HEK293T (cell line): Measurements from ENCODE around the gene ATP10A.

Source experiments
- CTCF ChIA-PET: fragments of 350-600 bp; formaldehyde crosslinking; extraction: SDS; loops from one replicate; lab custom pipeline; 2021; ENCODE audit warnings: antibody characterized with exemption, inconsistent platforms; lab: Yijun Ruan, JAX
- POLR2A ChIA-PET: fragments of 350-600 bp; formaldehyde crosslinking; extraction: SDS; loops from one replicate; lab custom pipeline; 2020; ENCODE audit warnings: antibody characterized with exemption, inconsistent platforms; lab: Yijun Ruan, JAX
- DNase-seq: peaks from one replicate; pipeline ENCODE4 v3.0.0; 2012; ENCODE audit warnings: mixed read lengths; ENCODE audit errors: extremely low spot score
- ARNT ChIP-seq: fragments of 450-650 bp; IDR thresholded peaks from 2 replicates; pipeline ENCODE4 v1.6.1; 2017; ENCODE audit warnings: mild to moderate bottlenecking
- BHLHE40 ChIP-seq: fragments of 450-650 bp; IDR thresholded peaks from 2 replicates; pipeline ENCODE4 v1.6.1; 2016; ENCODE audit warnings: mild to moderate bottlenecking, moderate library complexity, borderline replicate concordance
- CTBP1 ChIP-seq: fragments of 450-650 bp; IDR thresholded peaks from 2 replicates; pipeline ENCODE4 v1.6.1; 2016; ENCODE audit warnings: borderline replicate concordance
- ELF4 ChIP-seq: fragments of 450-650 bp; IDR thresholded peaks from 2 replicates; pipeline ENCODE4 v1.6.1; 2017; ENCODE audit warnings: antibody characterized with exemption
- FOXA1 ChIP-seq: fragments of 450-650 bp; IDR thresholded peaks from 2 replicates; pipeline ENCODE4 v1.6.1; 2016; ENCODE audit warnings: mild to moderate bottlenecking
- FOXK2 ChIP-seq: fragments of 450-650 bp; IDR thresholded peaks from 2 replicates; pipeline ENCODE4 v1.6.1; 2016; ENCODE audit warnings: mild to moderate bottlenecking
- FOXM1 ChIP-seq: fragments of 450-650 bp; IDR thresholded peaks from 2 replicates; pipeline ENCODE4 v1.6.1; 2017; ENCODE audit warnings: mild to moderate bottlenecking, borderline replicate concordance
- HDGF ChIP-seq: fragments of 450-650 bp; IDR thresholded peaks from 2 replicates; pipeline ENCODE4 v1.6.1; 2017; ENCODE audit warnings: antibody characterized with exemption, borderline replicate concordance
- L3MBTL2 ChIP-seq: fragments of 450-650 bp; conservative IDR thresholded peaks from 2 replicates; pipeline ENCODE4 v1.6.1; 2016; ENCODE audit warnings: mild to moderate bottlenecking
- LEF1 ChIP-seq: fragments of 450-650 bp; IDR thresholded peaks from 2 replicates; pipeline ENCODE4 v1.6.1; 2017; ENCODE audit warnings: mild to moderate bottlenecking, borderline replicate concordance
- NFRKB ChIP-seq: fragments of 450-650 bp; IDR thresholded peaks from 2 replicates; pipeline ENCODE4 v1.6.1; 2016; ENCODE audit warnings: mild to moderate bottlenecking, moderate library complexity
- SP1 ChIP-seq: fragments of 450-650 bp; IDR thresholded peaks from 2 replicates; pipeline ENCODE4 v1.6.1; 2017
- SUZ12 ChIP-seq: fragments of 450-650 bp; IDR thresholded peaks from 2 replicates; pipeline ENCODE4 v1.6.1; 2016; ENCODE audit warnings: mild to moderate bottlenecking
- TARDBP ChIP-seq: fragments of 450-650 bp; IDR thresholded peaks from 2 replicates; pipeline ENCODE4 v1.6.1; 2016
- ZNF384 ChIP-seq: fragments of 450-650 bp; IDR thresholded peaks from 2 replicates; pipeline ENCODE4 v1.6.1; 2016
- TF ChIP-seq, protein P1 (sequence below): fragments of 450-650 bp; IDR thresholded peaks from 2 replicates; pipeline ENCODE4 v1.6.1; 2016

Gene ATP10A

DNA sequence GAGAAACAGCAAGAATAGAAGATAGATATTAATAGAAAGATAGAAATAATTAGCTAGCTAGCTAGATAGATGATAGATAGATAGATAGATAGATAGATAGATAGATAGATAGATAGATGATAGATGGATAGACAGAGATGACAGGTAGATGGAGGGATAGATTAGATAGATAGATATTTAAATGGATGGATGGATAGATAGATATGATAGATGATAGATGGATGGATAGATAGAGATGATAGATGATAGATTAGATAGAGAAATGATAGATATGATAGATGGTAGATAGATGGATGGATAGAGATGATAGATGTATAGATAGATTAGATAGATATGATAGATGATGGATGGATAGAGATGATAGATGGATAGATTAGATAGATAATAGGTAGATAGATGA lies 8.3 kb upstream of the ATP10A start:
- POLR2A ChIA-PET, result no interaction called here
- CTCF ChIA-PET, result no interaction called here
- TF ChIP-seq SUZ12 (no peak), L3MBTL2 (no peak), BHLHE40 (no peak), FOXA1 (no peak), TARDBP (no peak), FOXM1 (no peak), NFRKB (no peak), LEF1 (no peak), CTBP1 (no peak), ZNF384 (no peak), SP1 (no peak), HDGF (no peak), FOXK2 (no peak)
- TF ChIP-seq, protein P1, sequence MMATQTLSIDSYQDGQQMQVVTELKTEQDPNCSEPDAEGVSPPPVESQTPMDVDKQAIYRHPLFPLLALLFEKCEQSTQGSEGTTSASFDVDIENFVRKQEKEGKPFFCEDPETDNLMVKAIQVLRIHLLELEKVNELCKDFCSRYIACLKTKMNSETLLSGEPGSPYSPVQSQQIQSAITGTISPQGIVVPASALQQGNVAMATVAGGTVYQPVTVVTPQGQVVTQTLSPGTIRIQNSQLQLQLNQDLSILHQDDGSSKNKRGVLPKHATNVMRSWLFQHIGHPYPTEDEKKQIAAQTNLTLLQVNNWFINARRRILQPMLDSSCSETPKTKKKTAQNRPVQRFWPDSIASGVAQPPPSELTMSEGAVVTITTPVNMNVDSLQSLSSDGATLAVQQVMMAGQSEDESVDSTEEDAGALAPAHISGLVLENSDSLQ, result no peak
- DNase-seq, result no peak

DNA sequence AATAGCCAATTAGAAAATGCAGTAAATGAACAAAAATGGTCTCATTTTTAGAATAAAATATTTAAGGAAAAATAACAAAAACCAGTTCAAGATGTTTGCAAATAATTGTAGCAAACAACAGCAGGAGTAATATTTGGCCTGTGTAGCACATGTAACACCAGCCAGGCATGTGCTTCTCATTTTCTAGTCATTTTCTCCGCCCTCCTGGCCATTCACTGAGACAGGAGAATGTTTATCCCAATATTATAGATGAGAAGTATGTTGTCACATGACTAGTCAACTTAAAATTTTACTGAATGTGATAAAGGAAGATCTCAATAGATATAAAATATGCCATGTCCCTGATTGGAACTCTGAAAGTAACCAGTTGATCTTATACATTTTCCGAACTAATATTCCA lies 7.8 kb upstream of the ATP10A start:
- CTCF ChIA-PET, result no interaction called here
- DNase-seq, result no peak
- TF ChIP-seq, protein P1, result no peak
- TF ChIP-seq SP1 (no peak), TARDBP (no peak), L3MBTL2 (no peak), BHLHE40 (no peak), NFRKB (no peak)
- POLR2A ChIA-PET, result no interaction called here

DNA sequence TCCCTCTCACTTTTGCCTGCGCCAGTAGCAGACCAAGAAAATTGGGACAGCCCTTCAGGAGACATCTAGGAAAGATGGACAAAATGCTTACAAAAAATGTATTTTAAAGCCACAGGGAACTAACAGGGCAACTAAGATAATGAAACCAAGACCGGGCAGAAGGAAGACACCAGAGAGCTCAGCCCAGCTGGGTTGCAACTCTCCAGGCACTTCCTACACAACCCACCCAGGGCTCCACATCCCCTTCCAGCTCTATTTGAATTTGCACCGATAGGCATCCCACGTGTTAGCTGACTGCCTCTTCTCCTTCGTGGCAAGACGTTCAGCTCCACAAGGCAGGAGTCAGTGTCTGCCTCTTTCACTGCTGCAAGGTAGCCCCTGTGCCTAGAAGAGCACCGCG lies 6.6 kb upstream of the ATP10A start:
- POLR2A ChIA-PET, result no interaction called here
- TF ChIP-seq CTBP1 (no peak), ARNT (no peak), BHLHE40 (no peak), TARDBP (no peak), SP1 (no peak), FOXK2 (no peak)
- CTCF ChIA-PET, result no interaction called here

DNA sequence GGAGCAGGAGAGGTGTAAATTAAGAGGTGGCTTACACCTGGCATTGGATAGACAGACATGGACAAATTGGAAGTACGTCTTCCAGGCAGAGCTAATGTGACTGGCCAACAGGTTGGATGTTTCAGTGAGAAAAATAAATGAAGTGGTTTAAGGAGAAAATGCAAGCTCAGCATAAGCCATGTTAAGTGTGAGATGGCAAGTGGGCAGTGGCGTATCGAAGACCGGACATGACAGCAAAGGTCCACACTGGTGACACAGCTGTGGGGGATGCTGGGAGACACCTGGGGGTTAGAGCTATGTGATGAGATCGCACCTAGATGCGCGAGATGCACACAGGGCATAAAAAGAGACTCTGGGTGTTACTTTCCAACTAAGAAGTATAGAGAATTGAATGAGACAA lies 3.7 kb upstream of the ATP10A start:
- POLR2A ChIA-PET, result no interaction called here
- no peak for DNase-seq
- CTCF ChIA-PET, result no interaction called here
- TF ChIP-seq ELF4, result no peak
- TF ChIP-seq, protein P1, result no peak
- TF ChIP-seq ARNT, result no peak
- TF ChIP-seq FOXK2, result no peak
- no peak for TF ChIP-seq NFRKB
- TF ChIP-seq HDGF, result no peak
- no peak for TF ChIP-seq SUZ12
- TF ChIP-seq BHLHE40, result no peak
- TF ChIP-seq CTBP1, result no peak
- TF ChIP-seq FOXA1, result no peak
- no peak for TF ChIP-seq ZNF384
- TF ChIP-seq L3MBTL2, result no peak
- no peak for TF ChIP-seq LEF1
- no peak for TF ChIP-seq FOXM1
- no peak for TF ChIP-seq TARDBP

More for the DNA sequence above, 6.6 kb upstream of the ATP10A start:
- no peak for DNase-seq

DNA sequence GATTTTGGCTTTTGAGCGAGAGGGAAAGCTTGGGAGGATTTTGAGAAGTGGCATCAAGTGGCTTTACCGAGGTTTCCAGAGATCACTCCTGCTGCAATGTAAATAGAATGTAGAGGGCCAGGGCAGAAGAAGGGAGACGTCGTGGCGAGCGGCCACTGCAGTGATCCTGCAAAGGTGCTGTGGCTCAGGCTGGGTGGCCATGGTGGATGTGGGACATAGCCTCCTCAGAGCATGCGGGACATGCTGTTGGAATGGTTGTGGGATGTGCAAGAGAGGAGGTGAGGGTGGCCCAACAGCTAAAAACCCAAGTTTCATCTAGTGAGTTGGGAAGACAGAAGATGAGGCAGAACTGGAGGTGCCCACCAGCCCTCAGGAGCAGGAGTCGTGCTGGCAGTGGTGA lies 3.1 kb upstream of the ATP10A start:
- TF ChIP-seq HDGF (no peak), SUZ12 (no peak), SP1 (no peak), FOXK2 (no peak), BHLHE40 (no peak), ARNT (no peak)
- CTCF ChIA-PET, result no interaction called here
- POLR2A ChIA-PET, result no interaction called here
- no peak for DNase-seq

DNA sequence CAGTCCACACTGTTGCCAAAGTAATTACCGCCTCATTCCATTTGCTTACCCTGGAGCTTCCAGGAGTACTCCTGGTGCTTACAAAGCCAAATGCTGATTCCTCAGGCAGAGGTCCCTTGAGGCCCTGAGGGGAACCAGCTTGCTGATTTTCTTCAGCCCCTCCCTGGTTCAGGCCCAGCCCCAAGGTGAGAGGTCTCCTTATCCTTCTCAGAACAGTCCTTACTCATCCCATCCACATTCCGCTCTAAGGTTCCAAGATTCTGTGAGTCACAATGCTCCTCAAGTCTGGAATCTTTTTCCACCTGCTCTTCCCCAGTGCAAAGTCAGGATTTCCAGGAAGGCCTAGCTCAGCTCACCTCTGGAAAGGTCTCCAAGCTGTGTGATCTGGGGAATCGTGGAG lies 1.8 kb upstream of the ATP10A start:
- CTCF ChIA-PET, result no interaction called here
- POLR2A ChIA-PET, result no interaction called here
- no peak for TF ChIP-seq FOXM1
- TF ChIP-seq FOXA1, result no peak
- DNase-seq, result no peak

DNA sequence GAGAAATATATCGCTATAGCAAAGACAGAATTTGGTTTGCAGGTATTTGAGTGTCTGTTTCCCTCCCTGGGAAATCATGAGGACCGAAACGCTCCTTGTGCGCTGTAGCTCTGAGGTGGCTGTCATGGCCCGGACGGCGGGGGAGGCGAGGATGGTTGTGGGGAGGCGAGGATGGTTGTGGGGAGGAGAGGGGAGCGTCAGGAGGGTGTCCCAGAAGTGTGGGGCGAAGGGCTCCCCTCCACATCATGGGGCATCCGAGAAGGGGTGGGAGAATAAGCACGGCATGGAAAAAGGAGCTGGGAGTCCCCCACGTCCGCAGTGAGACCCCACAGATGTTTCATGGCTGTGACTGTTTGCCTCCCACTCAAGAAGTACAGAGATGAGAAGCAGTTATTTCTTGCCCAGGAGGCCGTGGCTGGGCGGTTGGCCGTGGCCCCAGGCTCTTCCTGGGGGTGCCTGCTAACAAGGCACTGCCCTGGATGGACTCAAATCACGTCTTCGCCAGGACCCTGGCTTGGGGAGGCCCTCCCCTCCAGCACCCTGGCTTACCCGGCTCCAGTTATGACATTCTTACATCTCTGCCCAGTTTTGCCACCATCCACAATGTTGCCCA lies 947 bp upstream of the ATP10A start:
- CTCF ChIA-PET, result no interaction called here
- no peak for DNase-seq
- TF ChIP-seq HDGF (no peak), FOXA1 (no peak), L3MBTL2 (no peak), LEF1 (no peak), FOXK2 (no peak), ARNT (no peak), ZNF384 (no peak), SUZ12 (no peak), SP1 (no peak), FOXM1 (no peak), CTBP1 (no peak), ELF4 (no peak), TARDBP (no peak), BHLHE40 (no peak), NFRKB (no peak)
- TF ChIP-seq, protein P1, result no peak
- POLR2A ChIA-PET, result no interaction called here
